Choroid plexus epithelial cell (primary cell): ENCODE data around the gene APOB.

Source experiments
- DNase-seq: peaks from one replicate; pipeline ENCODE4 v3.0.0-alpha.2; 2010; ENCODE audit warnings: low read depth
- H3K4me3 ChIP-seq: 2 replicates; pipeline ENCODE4 v1.5.1; 2011; ENCODE audit warnings: low read depth, mild to moderate bottlenecking, control low read depth, low read length, moderate library complexity
- CTCF ChIP-seq: conservative IDR thresholded peaks from 2 replicates; pipeline ENCODE4 v1.5.1; 2011; ENCODE audit warnings: low read depth, mild to moderate bottlenecking, control low read depth, inconsistent platforms, low read length, moderate library complexity

APOB gene

GRCh38 chr2:21047141-21048009 is 3.5 kb upstream of the APOB start:
- no peak overlapping the region for H3K4me3 ChIP-seq
- DNase-seq = peak; percentile 31
- no peak for TF ChIP-seq CTCF

- H3K4me3 ChIP-seq = no peak overlapping the region
- DNase-seq = no peak
- TF ChIP-seq CTCF = no peak
Measured at GRCh38 chr2:21046506-21046905, 2.6 kb upstream of the APOB start.

- no peak for TF ChIP-seq CTCF
- no peak overlapping the region for H3K4me3 ChIP-seq
- no peak for DNase-seq
Measured at GRCh38 chr2:21044694-21045371, 960 bp upstream of the APOB start.

- peak; percentile 99 for TF ChIP-seq CTCF
- H3K4me3 ChIP-seq = no peak overlapping the region
- peak; percentile 64 for DNase-seq
Measured at GRCh38 chr2:21042958-21043743, 722 bp downstream of the APOB start.

- TF ChIP-seq CTCF = no peak
- no peak for DNase-seq
- H3K4me3 ChIP-seq = no peak overlapping the region
Measured at GRCh38 chr2:21042708-21042957, 1.2 kb downstream of the APOB start.

GRCh38 chr2:21041943-21042707 is 1.7 kb downstream of the APOB start:
- TF ChIP-seq CTCF = no peak
- peak; percentile 19 for DNase-seq
- H3K4me3 ChIP-seq = no peak overlapping the region
